K562 (cell line): ENCODE results near the gene CLTB. TPM values are rescaled to one million over a fixed set of nuclear protein-coding genes. Genes with fewer than 3 reads are reported as not detected.

Experiments used
- DEAF1 ChIP-seq: fragments of 450-650 bp; formaldehyde crosslinking; IDR thresholded peaks from 2 replicates; pipeline ENCODE4 v1.4.0; 2020; ENCODE audit warnings: mild to moderate bottlenecking, moderate library complexity
- EP400 ChIP-seq: fragments of 450-650 bp; IDR thresholded peaks from 2 replicates; pipeline ENCODE4 v1.6.1; 2017; ENCODE audit warnings: antibody characterized with exemption, mild to moderate bottlenecking, moderate library complexity
- ESRRB ChIP-seq: fragments of 250-450 bp; sonication (Bioruptor Pico); IDR thresholded peaks from 2 replicates; pipeline ENCODE4 v1.5.0; 2020; ENCODE audit warnings: mild to moderate bottlenecking, moderate library complexity, borderline replicate concordance
- RBM15 ChIP-seq: fragments of 200-400 bp; formaldehyde crosslinking; IDR thresholded peaks from 2 replicates; pipeline ENCODE4 v1.6.1; 2018; ENCODE audit warnings: mild to moderate bottlenecking, low read length, moderate library complexity; ENCODE audit not compliant: insufficient read depth
- RBM39 ChIP-seq: fragments of 200-400 bp; formaldehyde crosslinking; optimal IDR thresholded peaks from 2 replicates; pipeline ENCODE3; 2018; ENCODE audit warnings: low read depth, low read length
- SAFB2 ChIP-seq: fragments of 200-400 bp; formaldehyde crosslinking; IDR thresholded peaks from 2 replicates; pipeline ENCODE4 v1.6.1; 2018; ENCODE audit warnings: borderline replicate concordance, low read length, low read depth, moderate library complexity; ENCODE audit not compliant: severe bottlenecking
- SIRT6 ChIP-seq: IDR thresholded peaks from one replicate; pipeline ENCODE4 v1.6.1; 2012; ENCODE audit warnings: low read depth, mild to moderate bottlenecking, control low read depth, inconsistent platforms, low read length, moderate library complexity
- TEAD1 ChIP-seq, 2 experiments: fragments of 450-650 bp in 1 of 2; sonication (generic) in 1 of 2; formaldehyde crosslinking; IDR thresholded peaks; 2 replicates each; pipeline versions ENCODE4 v1.4.0 to v1.8.0; 2020 to 2022; ENCODE audit warnings: mild to moderate bottlenecking in 2 of 2, missing genetic modification reagents in 1 of 2
- ZNF12 ChIP-seq: sonication (generic); formaldehyde crosslinking; IDR thresholded peaks from 2 replicates; pipeline ENCODE4 v1.4.0; 2020; ENCODE audit warnings: mild to moderate bottlenecking, missing genetic modification reagents
- ZNF232 ChIP-seq: sonication (generic); formaldehyde crosslinking; IDR thresholded peaks from 2 replicates; pipeline ENCODE4 v1.8.0; 2022; ENCODE audit warnings: mild to moderate bottlenecking, missing genetic modification reagents
- polyA plus RNA-seq, 8 experiments: library from polyadenylated mRNA; depleted of rRNA in 4 of 8; stranded (reverse) in 5 of 8; unstranded in 3 of 8; fragments of >200 nt; fragmentation: Nextera tagmentation in 2 of 8; fragmentation: Illumina TruSeq in 1 of 8; extraction: Ambion mirVana in 2 of 8; extraction: Trizol in 1 of 8; gene quantifications; 2 replicates each; pipeline versions ENCODE4 v1.2.1 to v1.2.3, GENCODE V29; 2011 to 2014; ENCODE audit warnings: inconsistent platforms in 1 of 8, missing spikeins in 1 of 8
- total RNA-seq, 7 experiments: library from RNA; depleted of rRNA in 6 of 7; stranded (reverse); fragments of >200 nt in 6 of 7; fragmentation: Illumina TruSeq in 2 of 7; extraction: Trizol in 2 of 7; gene quantifications; 2 replicates each; pipeline versions ENCODE4 v1.2.1 to v1.2.3, GENCODE V29; 2011 to 2021; ENCODE audit warnings: low replicate concordance in 1 of 7
- TF ChIP-seq, protein P1 (sequence below): fragments of 450-650 bp; IDR thresholded peaks from 2 replicates; pipeline ENCODE4 v1.6.1; 2016; ENCODE audit warnings: mild to moderate bottlenecking, moderate library complexity
- TF ChIP-seq, protein P2 (sequence below): fragments of 250-450 bp; sonication (Bioruptor Pico); IDR thresholded peaks from 2 replicates; pipeline ENCODE4 v1.6.1; 2021; ENCODE audit warnings: mild to moderate bottlenecking

CLTB gene
- total and polyA plus RNA-seq, 9 of the 15 experiments (the other 6 are each of a cell fraction or from before 2014, with no cell fraction given), result 1.8 to 117 (median 39.0) TPM

- TF ChIP-seq, protein P1, sequence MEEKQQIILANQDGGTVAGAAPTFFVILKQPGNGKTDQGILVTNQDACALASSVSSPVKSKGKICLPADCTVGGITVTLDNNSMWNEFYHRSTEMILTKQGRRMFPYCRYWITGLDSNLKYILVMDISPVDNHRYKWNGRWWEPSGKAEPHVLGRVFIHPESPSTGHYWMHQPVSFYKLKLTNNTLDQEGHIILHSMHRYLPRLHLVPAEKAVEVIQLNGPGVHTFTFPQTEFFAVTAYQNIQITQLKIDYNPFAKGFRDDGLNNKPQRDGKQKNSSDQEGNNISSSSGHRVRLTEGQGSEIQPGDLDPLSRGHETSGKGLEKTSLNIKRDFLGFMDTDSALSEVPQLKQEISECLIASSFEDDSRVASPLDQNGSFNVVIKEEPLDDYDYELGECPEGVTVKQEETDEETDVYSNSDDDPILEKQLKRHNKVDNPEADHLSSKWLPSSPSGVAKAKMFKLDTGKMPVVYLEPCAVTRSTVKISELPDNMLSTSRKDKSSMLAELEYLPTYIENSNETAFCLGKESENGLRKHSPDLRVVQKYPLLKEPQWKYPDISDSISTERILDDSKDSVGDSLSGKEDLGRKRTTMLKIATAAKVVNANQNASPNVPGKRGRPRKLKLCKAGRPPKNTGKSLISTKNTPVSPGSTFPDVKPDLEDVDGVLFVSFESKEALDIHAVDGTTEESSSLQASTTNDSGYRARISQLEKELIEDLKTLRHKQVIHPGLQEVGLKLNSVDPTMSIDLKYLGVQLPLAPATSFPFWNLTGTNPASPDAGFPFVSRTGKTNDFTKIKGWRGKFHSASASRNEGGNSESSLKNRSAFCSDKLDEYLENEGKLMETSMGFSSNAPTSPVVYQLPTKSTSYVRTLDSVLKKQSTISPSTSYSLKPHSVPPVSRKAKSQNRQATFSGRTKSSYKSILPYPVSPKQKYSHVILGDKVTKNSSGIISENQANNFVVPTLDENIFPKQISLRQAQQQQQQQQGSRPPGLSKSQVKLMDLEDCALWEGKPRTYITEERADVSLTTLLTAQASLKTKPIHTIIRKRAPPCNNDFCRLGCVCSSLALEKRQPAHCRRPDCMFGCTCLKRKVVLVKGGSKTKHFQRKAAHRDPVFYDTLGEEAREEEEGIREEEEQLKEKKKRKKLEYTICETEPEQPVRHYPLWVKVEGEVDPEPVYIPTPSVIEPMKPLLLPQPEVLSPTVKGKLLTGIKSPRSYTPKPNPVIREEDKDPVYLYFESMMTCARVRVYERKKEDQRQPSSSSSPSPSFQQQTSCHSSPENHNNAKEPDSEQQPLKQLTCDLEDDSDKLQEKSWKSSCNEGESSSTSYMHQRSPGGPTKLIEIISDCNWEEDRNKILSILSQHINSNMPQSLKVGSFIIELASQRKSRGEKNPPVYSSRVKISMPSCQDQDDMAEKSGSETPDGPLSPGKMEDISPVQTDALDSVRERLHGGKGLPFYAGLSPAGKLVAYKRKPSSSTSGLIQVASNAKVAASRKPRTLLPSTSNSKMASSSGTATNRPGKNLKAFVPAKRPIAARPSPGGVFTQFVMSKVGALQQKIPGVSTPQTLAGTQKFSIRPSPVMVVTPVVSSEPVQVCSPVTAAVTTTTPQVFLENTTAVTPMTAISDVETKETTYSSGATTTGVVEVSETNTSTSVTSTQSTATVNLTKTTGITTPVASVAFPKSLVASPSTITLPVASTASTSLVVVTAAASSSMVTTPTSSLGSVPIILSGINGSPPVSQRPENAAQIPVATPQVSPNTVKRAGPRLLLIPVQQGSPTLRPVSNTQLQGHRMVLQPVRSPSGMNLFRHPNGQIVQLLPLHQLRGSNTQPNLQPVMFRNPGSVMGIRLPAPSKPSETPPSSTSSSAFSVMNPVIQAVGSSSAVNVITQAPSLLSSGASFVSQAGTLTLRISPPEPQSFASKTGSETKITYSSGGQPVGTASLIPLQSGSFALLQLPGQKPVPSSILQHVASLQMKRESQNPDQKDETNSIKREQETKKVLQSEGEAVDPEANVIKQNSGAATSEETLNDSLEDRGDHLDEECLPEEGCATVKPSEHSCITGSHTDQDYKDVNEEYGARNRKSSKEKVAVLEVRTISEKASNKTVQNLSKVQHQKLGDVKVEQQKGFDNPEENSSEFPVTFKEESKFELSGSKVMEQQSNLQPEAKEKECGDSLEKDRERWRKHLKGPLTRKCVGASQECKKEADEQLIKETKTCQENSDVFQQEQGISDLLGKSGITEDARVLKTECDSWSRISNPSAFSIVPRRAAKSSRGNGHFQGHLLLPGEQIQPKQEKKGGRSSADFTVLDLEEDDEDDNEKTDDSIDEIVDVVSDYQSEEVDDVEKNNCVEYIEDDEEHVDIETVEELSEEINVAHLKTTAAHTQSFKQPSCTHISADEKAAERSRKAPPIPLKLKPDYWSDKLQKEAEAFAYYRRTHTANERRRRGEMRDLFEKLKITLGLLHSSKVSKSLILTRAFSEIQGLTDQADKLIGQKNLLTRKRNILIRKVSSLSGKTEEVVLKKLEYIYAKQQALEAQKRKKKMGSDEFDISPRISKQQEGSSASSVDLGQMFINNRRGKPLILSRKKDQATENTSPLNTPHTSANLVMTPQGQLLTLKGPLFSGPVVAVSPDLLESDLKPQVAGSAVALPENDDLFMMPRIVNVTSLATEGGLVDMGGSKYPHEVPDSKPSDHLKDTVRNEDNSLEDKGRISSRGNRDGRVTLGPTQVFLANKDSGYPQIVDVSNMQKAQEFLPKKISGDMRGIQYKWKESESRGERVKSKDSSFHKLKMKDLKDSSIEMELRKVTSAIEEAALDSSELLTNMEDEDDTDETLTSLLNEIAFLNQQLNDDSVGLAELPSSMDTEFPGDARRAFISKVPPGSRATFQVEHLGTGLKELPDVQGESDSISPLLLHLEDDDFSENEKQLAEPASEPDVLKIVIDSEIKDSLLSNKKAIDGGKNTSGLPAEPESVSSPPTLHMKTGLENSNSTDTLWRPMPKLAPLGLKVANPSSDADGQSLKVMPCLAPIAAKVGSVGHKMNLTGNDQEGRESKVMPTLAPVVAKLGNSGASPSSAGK, result no peak; the same call in none of the 2 replicates
- TF ChIP-seq RBM39 (no peak), ZNF232 (CRISPR knock-in tag) (no peak), EP400 (peak; percentile 45; the same call in 1 of the 2 replicates), TEAD1 (CRISPR knock-in tag; IDR thresholded peaks at IDR 0.05) (peak in 1 of 2 experiments; percentile 99; a peak in 2 of 4 replicates), ESRRB (no peak), ZNF12 (CRISPR knock-in tag) (no peak), SIRT6 (no peak), SAFB2 (no peak), DEAF1 (CRISPR knock-in tag) (peak; percentile 70), RBM15 (no peak)
- TF ChIP-seq, protein P2, sequence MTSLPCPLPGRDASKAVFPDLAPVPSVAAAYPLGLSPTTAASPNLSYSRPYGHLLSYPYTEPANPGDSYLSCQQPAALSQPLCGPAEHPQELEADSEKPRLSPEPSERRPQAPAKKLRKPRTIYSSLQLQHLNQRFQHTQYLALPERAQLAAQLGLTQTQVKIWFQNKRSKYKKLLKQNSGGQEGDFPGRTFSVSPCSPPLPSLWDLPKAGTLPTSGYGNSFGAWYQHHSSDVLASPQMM (CRISPR knock-in tag), result no peak
Measured at GRCh38 chr5:176415952-176416924, at the start of gene CLTB (continued).
